ENCODE results near the gene SNX4.

DNA sequence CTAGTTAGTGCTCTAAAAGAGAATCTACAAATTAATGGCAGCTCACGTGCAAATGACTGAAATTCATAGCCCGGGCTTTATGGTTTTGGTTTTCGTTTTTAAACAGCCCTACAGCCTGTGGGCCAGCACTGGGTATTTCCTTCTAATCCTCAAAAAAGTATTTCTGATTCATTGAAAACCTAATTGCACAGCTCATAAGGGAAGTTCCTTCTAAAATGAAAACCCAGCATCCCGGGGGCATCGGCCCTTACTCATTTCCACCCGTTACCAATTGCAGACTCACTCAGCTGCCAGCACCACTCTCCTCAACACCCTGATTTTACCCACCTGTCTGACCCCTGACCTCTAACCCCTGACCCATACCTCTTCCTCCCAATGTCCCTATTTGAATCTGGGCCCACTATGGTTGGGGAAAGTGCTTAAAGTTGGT, 85.4 kb downstream of the SNX4 start:
- TF ChIP-seq POLR2A (IDR thresholded peaks at IDR 0.05) (no peak), EP300 (IDR thresholded peaks at IDR 0.05) (no peak), POLR2AphosphoS5 (IDR thresholded peaks at IDR 0.05) (no peak)
- TF ChIP-seq, protein P1, sequence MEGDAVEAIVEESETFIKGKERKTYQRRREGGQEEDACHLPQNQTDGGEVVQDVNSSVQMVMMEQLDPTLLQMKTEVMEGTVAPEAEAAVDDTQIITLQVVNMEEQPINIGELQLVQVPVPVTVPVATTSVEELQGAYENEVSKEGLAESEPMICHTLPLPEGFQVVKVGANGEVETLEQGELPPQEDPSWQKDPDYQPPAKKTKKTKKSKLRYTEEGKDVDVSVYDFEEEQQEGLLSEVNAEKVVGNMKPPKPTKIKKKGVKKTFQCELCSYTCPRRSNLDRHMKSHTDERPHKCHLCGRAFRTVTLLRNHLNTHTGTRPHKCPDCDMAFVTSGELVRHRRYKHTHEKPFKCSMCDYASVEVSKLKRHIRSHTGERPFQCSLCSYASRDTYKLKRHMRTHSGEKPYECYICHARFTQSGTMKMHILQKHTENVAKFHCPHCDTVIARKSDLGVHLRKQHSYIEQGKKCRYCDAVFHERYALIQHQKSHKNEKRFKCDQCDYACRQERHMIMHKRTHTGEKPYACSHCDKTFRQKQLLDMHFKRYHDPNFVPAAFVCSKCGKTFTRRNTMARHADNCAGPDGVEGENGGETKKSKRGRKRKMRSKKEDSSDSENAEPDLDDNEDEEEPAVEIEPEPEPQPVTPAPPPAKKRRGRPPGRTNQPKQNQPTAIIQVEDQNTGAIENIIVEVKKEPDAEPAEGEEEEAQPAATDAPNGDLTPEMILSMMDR (IDR thresholded peaks at IDR 0.05), result no peak

All from stomach (tissue), 4 donors.